HG02973 (cell line): ENCODE measurements around the gene MAB21L1.

Experiments used
- ATAC-seq: cut with Tn5 transposase; IDR thresholded peaks from one replicate; pipeline ENCODE4 v1.9.1; 2021; ENCODE audit warnings: moderate library complexity; ENCODE audit not compliant: unreplicated experiment

The MAB21L1 gene

DNA sequence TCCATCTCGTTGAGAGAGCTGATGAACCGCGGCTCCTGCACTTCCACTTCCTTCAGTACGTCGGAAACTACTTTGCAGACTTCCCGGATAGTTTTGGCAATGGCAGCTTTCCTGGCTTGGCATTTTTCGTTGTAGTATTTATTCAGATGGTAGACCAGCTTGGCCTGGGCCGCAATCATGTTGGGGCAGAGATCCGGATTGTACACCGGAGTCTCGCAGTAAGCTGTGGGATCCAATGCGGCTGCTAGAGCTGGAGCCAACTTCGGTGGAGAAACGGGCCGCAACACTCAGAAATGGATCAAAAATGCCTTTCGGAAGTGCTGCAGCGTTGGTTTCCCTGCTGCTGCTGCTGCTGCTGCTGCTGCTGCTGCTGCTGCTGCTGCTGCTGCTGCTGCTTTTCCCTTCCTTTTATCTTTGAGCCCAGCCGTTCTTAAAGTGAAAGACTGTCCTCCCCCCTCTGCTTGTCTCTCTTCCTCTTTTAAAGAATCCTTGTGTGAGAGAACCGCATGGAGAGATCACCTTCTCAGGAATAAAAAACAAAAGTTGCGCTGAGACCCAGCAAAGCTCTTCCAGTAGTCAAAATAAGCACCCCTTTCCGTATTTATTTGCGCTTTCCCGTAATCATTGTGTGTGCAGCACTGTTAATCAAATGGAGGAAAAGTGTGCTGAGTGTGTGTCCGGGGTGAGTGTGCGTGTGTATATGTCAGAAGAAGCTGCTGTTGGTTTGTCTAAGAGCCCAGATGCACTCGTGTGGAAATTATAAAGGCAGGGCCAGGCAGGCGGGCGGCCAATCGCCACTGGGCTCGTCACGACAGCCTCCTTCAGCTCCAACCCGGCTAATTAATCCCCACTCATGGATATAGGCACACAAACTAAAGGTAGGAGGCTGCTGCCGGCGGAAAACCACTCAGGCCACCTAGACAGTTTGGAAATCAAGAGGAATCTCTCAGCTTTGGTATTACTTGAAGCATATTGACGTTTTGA is at the start of gene MAB21L1:
MAB21L1 (minus strand) TSS at position 730 of the 984 bp plus-strand sequence; CDS start at position 179, 551 bp downstream.
- ATAC-seq, result no peak

DNA sequence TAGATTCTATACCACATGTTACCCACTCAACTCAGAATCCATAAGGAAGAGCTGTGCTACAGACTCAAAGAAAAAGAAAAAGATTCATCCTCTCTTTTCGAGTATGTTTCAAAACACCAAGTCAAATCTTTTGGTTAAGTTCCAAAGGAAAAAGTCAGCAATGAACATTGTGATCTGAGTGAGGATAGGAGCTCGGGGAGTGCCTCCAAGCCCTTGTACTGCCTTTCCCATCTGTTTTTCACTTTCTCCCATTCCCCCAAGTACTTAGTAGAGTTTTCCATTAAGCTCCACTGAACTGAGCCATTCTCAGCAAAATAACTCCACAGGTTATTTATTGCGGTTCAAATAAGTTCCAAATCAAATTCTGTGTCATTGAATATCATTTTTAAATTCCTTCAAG is 47.7 kb upstream of the MAB21L1 start:
- no peak for ATAC-seq

DNA sequence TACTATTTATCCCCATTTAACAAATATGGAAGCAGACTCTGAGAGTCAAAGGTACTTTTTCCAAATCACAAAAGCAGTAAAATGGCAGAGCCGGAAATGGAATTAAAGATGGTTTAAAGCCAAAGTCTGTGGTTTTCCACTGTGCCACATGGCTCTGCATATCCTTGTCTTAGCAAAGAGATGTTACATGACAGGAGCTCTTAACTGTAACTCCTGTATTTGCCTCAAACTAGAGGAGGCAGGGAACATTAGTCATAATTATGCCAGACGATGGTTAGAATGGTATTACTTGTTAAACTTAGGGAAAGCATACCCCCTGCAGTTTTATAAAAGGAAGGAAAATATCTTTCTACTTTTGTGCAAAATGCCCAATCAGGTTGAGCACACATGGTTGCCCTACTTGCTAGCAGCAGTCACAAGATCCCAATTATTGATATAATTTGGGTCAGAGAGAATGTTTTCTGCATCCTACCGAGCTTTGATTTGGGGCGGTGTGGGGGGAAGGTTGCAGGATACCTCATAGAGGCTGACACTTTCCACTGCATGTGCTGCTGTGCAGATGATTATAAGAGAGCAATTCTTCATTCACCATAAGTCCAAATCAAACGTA is 42.0 kb upstream of the MAB21L1 start:
- no peak for ATAC-seq

DNA sequence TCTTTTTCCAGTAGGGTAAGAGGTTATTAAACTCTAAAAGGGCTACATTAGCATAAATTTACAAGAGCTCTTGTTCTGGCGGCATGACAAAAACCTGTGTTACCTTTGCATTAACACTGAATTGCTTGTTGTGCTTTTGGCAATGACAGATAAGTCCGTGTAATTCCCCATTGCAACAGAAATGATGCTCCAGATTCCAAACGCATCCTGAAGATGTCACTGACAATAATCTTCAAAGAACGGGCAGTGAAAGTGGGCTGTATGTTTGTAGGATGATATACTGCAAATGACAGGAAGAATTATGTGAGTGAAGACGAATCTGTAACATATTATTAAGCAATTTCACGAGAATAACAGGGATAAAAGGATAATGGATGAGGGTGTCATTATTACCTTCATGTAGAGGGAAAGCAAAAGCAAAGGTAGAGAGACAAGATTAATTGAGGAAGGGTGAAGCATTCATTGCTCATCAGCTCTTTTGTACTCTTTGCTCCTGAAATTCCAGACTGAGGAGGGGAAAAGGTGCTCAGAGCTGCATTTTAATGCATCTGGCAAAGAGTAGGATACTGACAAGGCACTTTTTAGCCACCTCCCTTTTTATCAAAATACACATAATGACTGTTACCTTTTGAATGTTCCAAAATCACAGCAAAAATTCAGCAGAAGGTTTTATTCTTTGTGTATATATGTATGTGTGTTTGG is 38.5 kb upstream of the MAB21L1 start:
- no peak for ATAC-seq

DNA sequence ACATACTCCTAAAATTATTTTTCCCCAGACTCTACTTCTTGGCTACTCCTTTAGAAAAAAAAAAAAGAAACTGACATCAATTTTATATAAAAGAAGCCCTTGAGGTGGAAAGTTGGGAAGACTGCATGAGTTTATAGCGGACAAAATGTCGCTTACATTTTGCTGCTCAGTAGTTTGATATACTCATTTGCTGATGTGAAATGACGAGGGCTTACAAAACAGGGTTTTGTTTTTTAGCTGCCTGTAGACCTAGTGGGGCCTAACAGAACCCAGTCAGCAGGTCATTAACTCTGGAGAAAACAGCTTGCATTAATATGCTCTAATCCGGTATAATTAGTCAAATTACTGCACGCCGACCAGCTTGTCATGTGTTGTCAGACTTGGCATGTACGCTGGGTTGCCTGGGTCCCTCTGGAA is 37.6 kb upstream of the MAB21L1 start:
- no peak for ATAC-seq

DNA sequence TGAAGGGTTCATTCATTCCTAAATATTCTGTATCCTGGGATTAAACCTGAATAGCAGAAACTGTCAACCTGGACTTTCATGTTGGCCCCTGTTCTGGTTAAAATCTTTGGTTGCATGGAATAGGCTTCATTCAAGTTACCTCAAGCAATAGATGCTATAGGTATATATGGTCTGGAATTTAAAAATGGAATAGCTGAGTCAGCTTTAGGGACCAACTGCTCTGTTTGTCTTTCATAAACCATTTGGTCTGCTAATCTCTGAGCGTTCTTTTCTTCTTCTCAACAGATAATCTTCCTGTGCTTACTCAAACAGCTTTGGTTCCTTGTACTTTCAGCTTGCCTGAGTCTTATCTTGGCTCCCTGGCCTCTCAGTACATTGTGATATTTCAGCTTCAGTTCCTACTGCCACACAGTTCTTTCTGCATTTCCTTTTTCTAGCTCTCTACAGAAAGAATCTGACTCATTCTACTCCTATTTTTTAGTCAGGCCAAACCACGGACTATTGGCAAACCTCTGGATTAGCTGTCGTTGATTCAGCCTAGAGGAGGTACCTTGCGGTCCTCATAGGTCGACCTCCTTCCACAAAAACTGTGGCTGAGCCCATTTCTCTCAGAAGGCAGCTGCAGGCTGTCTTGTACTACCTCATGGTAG is 35.9 kb upstream of the MAB21L1 start:
- no peak for ATAC-seq

- ATAC-seq, result no peak
These were observed 26.0 kb upstream of the MAB21L1 start for GRCh38 chr13:35502456-35502855.

DNA sequence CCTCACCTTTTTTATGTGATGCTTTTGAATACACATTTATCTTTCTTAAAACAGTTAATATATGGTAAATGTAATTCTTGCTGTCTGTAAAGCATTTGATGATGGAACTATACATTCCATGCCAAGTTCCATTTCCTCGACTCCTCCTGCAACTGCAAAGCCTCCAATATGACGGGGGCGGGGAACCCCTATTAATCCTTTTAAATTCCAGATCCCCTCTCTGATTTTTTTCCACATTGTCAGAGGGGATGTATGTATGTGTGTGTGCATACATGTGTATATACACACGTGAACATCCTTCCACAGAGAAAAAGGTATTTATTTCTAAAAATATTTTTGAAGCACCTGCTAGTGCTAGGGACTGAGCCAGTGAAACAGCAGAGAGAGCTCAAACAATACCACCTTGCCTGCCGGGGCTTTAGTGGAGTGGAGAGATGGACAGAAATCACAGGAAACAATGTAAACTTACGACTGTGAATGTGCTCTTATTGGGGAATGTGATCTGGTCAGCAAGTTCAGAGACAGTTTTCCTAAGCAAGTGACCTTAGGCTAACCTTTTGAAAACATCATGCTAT is 25.3 kb upstream of the MAB21L1 start:
- no peak for ATAC-seq

DNA sequence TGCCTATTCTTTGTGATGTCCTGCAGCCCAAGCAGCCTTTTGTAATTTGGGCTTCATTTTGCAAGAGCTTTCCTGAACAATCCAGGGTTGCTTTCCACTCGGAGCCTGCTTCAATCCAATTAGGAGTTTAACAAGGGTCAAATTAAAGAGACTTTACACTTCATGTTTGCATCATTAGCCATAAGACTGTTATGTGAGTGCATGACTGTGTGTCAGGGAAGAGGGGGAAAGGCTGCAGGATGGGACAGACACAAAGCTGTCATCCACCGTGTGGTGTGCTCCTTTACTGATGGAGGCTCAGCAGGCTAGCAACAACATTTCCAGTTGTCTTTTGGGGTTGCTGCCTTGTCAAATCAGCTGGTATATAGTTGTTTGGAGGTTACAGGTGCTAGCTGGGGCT is 23.7 kb upstream of the MAB21L1 start:
- no peak for ATAC-seq

DNA sequence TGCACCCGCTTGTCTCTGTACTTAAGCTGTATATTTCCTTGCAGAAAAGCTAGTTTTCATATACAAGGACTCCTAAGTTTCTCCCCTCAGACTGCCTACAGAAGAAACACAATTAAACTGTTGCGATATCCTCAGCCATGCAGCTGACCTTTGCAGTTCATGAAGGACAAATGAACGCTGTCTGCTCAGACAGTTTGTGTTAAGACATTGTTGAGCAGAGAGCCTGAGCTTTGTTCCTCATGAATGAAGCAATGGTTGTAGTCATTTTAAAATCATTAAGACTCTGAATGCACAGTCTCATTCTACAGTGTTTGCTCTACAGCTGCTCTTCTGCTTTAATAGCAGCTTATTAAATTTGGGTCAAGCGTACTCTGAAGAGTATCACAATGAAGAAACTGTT is 23.2 kb upstream of the MAB21L1 start:
- no peak for ATAC-seq

DNA sequence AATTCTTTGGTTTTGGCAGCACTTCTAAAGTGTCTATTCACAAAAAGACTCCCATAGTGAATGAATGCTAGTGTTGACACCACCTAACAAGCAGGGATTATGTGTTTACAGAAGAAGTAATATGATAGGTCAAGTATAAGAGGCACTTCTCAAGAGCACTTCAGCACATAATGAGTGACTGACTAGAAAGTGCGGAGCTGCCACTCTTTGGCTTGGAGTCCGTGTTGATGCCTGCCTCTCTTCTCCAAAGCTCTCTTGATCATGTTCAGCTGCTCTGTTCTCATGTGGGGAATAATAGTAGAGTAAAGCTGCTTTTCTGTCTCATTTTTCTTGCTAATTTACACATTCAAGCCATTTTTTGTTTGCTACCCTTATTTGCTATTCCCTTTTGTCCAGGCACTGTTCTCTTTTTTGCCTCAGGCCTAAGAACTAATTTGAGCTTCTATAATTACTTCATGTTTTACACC is 22.7 kb upstream of the MAB21L1 start:
- no peak for ATAC-seq

DNA sequence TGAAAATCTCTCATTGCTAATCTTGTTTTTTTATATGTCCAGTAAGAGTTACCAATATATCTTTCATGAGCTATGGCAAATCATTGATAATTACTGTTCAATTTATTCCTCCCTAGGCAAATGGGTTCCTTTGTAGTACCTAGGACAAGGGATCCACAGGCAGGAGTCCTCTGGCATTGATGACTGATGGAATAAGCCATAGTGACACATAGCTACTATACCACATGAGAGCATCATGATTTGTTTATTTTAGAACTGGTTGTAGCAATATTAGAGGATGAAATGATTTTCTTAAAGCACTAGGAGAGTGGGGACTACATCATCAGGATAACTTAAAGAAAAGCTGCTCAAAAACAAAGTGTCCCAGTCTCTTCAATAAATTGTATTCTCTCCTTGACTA is 21.7 kb upstream of the MAB21L1 start:
- ATAC-seq, result no peak

DNA sequence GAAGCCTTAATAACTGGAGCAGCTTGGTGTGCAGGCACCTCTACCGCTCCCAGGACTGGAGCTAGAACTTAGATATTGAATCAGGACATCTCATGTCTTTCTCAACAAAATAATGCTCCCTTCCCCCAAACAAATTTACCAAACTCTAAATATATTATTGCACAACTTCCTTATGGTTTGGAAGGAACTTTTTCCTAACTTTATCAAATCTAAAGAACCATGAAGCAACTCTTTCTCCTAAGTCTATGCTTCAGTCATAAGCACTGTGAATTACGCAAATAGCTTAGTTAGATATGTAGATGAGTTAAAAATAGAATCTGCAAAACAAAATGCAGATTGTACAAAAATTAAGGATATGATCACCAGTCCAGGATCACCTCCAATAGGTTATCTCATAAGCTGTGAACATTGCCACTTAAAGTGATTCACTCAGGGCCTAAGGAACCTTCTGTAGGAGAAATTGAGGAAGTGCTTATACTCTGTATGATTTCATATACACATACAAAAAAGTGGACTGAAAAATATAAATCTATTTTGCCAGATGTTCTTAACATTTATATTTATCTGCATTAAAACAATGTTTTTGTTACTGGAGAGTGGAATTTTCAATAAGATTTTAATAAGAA is 20.4 kb upstream of the MAB21L1 start:
- ATAC-seq, result no peak

DNA sequence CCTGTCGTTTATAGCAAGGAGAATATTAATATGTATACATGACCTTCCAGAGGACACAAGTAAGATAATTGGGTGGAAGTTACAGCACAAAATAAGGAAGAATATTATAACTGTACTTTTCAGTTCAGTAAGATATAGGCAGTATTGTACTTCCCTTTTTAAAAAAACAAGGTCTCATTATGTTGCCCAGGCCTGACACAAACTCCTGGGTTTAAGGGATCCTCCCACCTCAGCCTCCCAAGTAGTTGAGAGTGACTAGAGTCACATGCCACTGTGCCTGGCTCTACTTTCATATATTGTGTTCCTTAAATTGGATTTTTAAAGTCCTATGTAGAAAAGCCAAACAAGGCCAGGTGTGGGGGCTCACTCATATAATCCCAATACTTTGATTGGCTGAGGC is 19.5 kb upstream of the MAB21L1 start:
- no peak for ATAC-seq

DNA sequence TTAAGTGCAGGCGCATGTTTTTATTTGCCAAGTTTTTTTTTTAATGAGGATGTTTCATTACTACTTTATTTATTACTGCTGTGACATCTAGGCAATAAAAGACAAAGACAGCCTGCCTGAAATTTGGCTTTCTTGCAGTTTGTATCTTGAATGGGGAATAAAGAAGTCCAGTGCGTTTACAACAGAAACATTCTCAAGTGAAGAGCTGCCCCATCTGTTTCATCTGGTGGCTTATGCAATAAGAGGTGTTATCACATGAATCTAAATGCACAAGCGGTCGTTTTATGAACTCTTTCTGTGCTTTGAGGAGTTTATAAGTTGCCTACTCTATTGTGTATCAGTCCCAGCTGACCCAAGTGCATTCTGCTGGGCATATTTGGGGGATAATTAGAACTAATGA is 12.6 kb upstream of the MAB21L1 start:
- ATAC-seq, result no peak

DNA sequence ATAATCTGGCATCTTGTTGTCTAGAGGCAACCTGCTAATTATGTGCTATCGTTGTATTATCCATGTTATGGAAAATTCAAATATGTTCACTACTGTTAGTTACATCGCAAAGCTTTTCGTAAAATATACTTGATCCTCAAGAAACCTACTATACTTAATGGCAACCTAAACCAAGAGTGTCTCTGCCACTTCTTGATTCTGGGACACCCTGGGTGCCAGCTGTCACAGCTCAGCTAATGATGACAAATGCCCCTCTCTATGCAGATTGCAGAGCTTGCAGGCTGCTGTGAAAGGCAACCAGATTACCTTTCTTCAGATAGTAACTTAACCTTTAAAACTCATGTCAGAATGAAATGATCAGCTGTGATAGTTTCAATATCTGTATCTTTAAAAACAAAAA is 8.9 kb upstream of the MAB21L1 start:
- no peak for ATAC-seq

DNA sequence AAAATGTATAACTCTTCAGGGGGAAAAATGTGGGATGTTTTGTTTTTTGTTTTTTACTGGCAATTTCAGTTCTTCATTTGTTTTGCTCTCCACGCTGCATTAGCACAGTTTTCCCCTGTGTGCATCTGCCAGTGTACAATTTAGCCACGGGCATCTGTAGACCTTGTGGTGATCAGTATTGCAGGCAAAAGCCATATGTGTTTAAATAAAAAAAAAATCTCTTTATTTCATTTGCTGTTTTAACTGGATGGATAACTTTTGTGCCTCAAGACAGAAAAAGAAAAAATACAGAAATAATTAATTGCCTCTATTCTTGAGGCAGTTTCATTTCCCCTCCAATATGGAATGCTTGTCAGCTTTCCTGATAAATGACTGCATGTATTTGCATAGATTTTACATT is 7.9 kb upstream of the MAB21L1 start:
- no peak for ATAC-seq

- no peak for ATAC-seq
These were observed 7.3 kb upstream of the MAB21L1 start for GRCh38 chr13:35483761-35484160.

DNA sequence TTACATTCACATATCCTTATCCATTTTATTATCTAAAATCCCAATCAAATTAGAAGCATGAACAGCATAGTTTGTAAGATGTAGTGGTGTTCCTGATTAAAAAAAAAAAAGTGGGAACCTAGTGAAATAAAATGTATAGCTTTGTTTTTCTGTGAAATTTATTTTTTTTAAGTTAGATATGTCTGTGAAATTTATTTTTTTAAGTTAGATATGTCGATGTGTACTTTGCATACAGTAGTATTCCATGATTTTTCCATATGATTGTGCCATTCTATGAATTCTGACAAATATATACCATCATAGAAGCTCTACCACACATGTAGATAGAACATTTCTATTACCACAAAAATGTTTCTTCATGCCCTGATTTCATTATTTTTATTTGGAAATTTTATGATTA is 6.0 kb upstream of the MAB21L1 start:
- no peak for ATAC-seq

- no peak for ATAC-seq
These were observed 5.3 kb upstream of the MAB21L1 start for GRCh38 chr13:35481777-35482176.
